HEK293 (cell line): ENCODE data around the gene ZNF565.

Experiments used
- CTCF ChIA-PET: fragments of 350-600 bp; formaldehyde crosslinking; extraction: SDS; loops from one replicate; lab custom pipeline; 2021; ENCODE audit warnings: antibody characterized with exemption; lab: Yijun Ruan, JAX
- POLR2A ChIA-PET: fragments of 300-600 bp; formaldehyde crosslinking; extraction: SDS; loops from one replicate; lab custom pipeline; 2020; ENCODE audit warnings: antibody characterized with exemption, inconsistent platforms; lab: Yijun Ruan, JAX
- H3K27ac ChIP-seq: fragments of 200-500 bp; sonication (Bioruptor generic); 2 replicates; pipeline ENCODE4 v1.5.1; 2014; ENCODE audit warnings: low read depth, low read length, control low read depth, inconsistent platforms; ENCODE audit errors: extremely low read depth
- H3K36me3 ChIP-seq, 2 experiments: fragments of 200-500 bp in 1 of 2; sonication (Bioruptor generic) in 1 of 2; 1 replicate in 1 of 2; 2 replicates in 1 of 2; pipeline ENCODE4 v1.5.1; 2014 to 2017; ENCODE audit warnings: inconsistent platforms in 2 of 2, low read length in 2 of 2; ENCODE audit not compliant: control insufficient read depth in 2 of 2, insufficient read depth in 1 of 2
- H3K4me1 ChIP-seq: fragments of 200-500 bp; sonication (Bioruptor generic); 2 replicates; pipeline ENCODE4 v1.5.1; 2014; ENCODE audit warnings: mild to moderate bottlenecking, low read length, inconsistent platforms; ENCODE audit not compliant: control insufficient read depth, insufficient read depth
- H3K4me3 ChIP-seq: 2 replicates; pipeline ENCODE4 v1.5.1; 2011; ENCODE audit warnings: low read depth, mild to moderate bottlenecking, control low read depth, low read length, moderate library complexity
- H3K9me3 ChIP-seq: fragments of 200-500 bp; sonication (Bioruptor generic); 2 replicates; pipeline ENCODE4 v1.5.1; 2014; ENCODE audit warnings: low read depth, low read length, inconsistent platforms; ENCODE audit not compliant: control insufficient read depth, insufficient read depth
- BCL11B ChIP-seq: fragments of 450-650 bp; formaldehyde crosslinking; IDR thresholded peaks from 2 replicates; pipeline ENCODE4 v1.5.1; 2016; ENCODE audit warnings: low read depth, missing biosample characterization, missing genetic modification characterization
- EGR2 ChIP-seq: fragments of 450-650 bp; formaldehyde crosslinking; IDR thresholded peaks from 2 replicates; pipeline ENCODE4 v1.5.1; 2016; ENCODE audit warnings: low read depth, missing biosample characterization, missing genetic modification characterization
- HOXC10 ChIP-seq: sonication (generic); formaldehyde crosslinking; IDR thresholded peaks from 2 replicates; pipeline ENCODE4 v1.8.1; 2023; ENCODE audit warnings: mild to moderate bottlenecking, missing genetic modification reagents
- KLF10 ChIP-seq: fragments of 450-650 bp; IDR thresholded peaks from 2 replicates; pipeline ENCODE4 v1.5.1; 2018; ENCODE audit warnings: missing biosample characterization, mild to moderate bottlenecking, missing genetic modification characterization
- MEIS1 ChIP-seq: sonication (generic); formaldehyde crosslinking; IDR thresholded peaks from 2 replicates; pipeline ENCODE4 v1.8.1; 2022; ENCODE audit warnings: missing genetic modification reagents, mild to moderate bottlenecking, borderline replicate concordance
- OSR2 ChIP-seq: fragments of 450-650 bp; formaldehyde crosslinking; IDR thresholded peaks from 2 replicates; pipeline ENCODE4 v1.5.1; 2016; ENCODE audit warnings: missing biosample characterization, missing genetic modification characterization
- SCRT1 ChIP-seq: fragments of 450-650 bp; formaldehyde crosslinking; IDR thresholded peaks from 2 replicates; pipeline ENCODE4 v1.5.1; 2016; ENCODE audit warnings: missing biosample characterization, missing genetic modification characterization, borderline replicate concordance
- SP3 ChIP-seq: fragments of 450-650 bp; formaldehyde crosslinking; IDR thresholded peaks from 2 replicates; pipeline ENCODE4 v1.5.1; 2016; ENCODE audit warnings: missing biosample characterization, missing genetic modification characterization
- SP7 ChIP-seq: fragments of 450-650 bp; formaldehyde crosslinking; IDR thresholded peaks from 2 replicates; pipeline ENCODE4 v1.5.1; 2016; ENCODE audit warnings: missing biosample characterization, missing genetic modification characterization
- TRIM28 ChIP-seq: IDR thresholded peaks from 2 replicates; pipeline ENCODE4 v1.6.1; 2011; ENCODE audit warnings: low read length, control low read depth, borderline replicate concordance
- ZFP3 ChIP-seq: fragments of 450-650 bp; formaldehyde crosslinking; IDR thresholded peaks from 2 replicates; pipeline ENCODE4 v1.5.1; 2016; ENCODE audit warnings: low read depth, missing biosample characterization, missing genetic modification characterization
- ZIC2 ChIP-seq: fragments of 450-650 bp; formaldehyde crosslinking; IDR thresholded peaks from 2 replicates; pipeline ENCODE4 v1.5.1; 2016; ENCODE audit warnings: missing biosample characterization, missing genetic modification characterization
- ZNF121 ChIP-seq: fragments of 450-650 bp; formaldehyde crosslinking; IDR thresholded peaks from 2 replicates; pipeline ENCODE4 v1.5.1; 2016; ENCODE audit warnings: missing biosample characterization, missing genetic modification characterization
- ZNF202 ChIP-seq: fragments of 450-650 bp; formaldehyde crosslinking; IDR thresholded peaks from 2 replicates; pipeline ENCODE4 v1.5.1; 2016; ENCODE audit warnings: missing biosample characterization, missing genetic modification characterization, borderline replicate concordance
- ZNF214 ChIP-seq: fragments of 450-650 bp; formaldehyde crosslinking; IDR thresholded peaks from 2 replicates; pipeline ENCODE4 v1.5.1; 2017; ENCODE audit warnings: missing biosample characterization, mild to moderate bottlenecking, missing genetic modification characterization, borderline replicate concordance
- ZNF335 ChIP-seq: fragments of 450-650 bp; formaldehyde crosslinking; conservative IDR thresholded peaks from 2 replicates; pipeline ENCODE4 v1.5.1; 2016; ENCODE audit warnings: missing biosample characterization, missing genetic modification characterization
- ZNF416 ChIP-seq: fragments of 450-650 bp; formaldehyde crosslinking; IDR thresholded peaks from 2 replicates; pipeline ENCODE4 v1.5.1; 2016; ENCODE audit warnings: missing biosample characterization, missing genetic modification characterization
- ZNF530 ChIP-seq: fragments of 450-650 bp; formaldehyde crosslinking; IDR thresholded peaks from 2 replicates; pipeline ENCODE4 v1.5.1; 2016; ENCODE audit warnings: low read depth, missing biosample characterization, missing genetic modification characterization
- ZNF571 ChIP-seq: fragments of 450-650 bp; formaldehyde crosslinking; IDR thresholded peaks from 2 replicates; pipeline ENCODE4 v1.5.0; 2017; ENCODE audit warnings: missing biosample characterization, missing genetic modification characterization
- ZNF658 ChIP-seq: fragments of 450-650 bp; formaldehyde crosslinking; IDR thresholded peaks from 2 replicates; pipeline ENCODE4; 2016; ENCODE audit warnings: missing biosample characterization, missing genetic modification characterization
- ZNF664 ChIP-seq: fragments of 450-650 bp; formaldehyde crosslinking; IDR thresholded peaks from 2 replicates; pipeline ENCODE4 v1.5.1; 2016; ENCODE audit warnings: missing biosample characterization, missing genetic modification characterization
- ZNF843 ChIP-seq: fragments of 450-650 bp; formaldehyde crosslinking; IDR thresholded peaks from 2 replicates; pipeline ENCODE4 v1.5.1; 2016; ENCODE audit warnings: missing biosample characterization, missing genetic modification characterization
- TF ChIP-seq, protein P1 (sequence below): fragments of 450-650 bp; formaldehyde crosslinking; IDR thresholded peaks from 2 replicates; pipeline ENCODE4 v1.5.1; 2016; ENCODE audit warnings: missing biosample characterization, missing genetic modification characterization
- TF ChIP-seq, protein P2 (sequence below): fragments of 450-650 bp; formaldehyde crosslinking; IDR thresholded peaks from 2 replicates; pipeline ENCODE4 v1.5.1; 2016; ENCODE audit warnings: missing biosample characterization, missing genetic modification characterization
- TF ChIP-seq, protein P3 (sequence below): fragments of 450-650 bp; formaldehyde crosslinking; conservative IDR thresholded peaks from 2 replicates; pipeline ENCODE4 v1.5.1; 2016; ENCODE audit warnings: low read depth, missing biosample characterization, missing genetic modification characterization
- TF ChIP-seq, protein P4 (sequence below): fragments of 450-650 bp; formaldehyde crosslinking; IDR thresholded peaks from 2 replicates; pipeline ENCODE4 v1.5.1; 2017; ENCODE audit warnings: missing biosample characterization, missing genetic modification characterization
- TF ChIP-seq, protein P5 (sequence below): fragments of 450-650 bp; formaldehyde crosslinking; IDR thresholded peaks from 2 replicates; pipeline ENCODE4 v1.5.1; 2016; ENCODE audit warnings: missing biosample characterization, missing genetic modification characterization, low read depth

Gene ZNF565

DNA sequence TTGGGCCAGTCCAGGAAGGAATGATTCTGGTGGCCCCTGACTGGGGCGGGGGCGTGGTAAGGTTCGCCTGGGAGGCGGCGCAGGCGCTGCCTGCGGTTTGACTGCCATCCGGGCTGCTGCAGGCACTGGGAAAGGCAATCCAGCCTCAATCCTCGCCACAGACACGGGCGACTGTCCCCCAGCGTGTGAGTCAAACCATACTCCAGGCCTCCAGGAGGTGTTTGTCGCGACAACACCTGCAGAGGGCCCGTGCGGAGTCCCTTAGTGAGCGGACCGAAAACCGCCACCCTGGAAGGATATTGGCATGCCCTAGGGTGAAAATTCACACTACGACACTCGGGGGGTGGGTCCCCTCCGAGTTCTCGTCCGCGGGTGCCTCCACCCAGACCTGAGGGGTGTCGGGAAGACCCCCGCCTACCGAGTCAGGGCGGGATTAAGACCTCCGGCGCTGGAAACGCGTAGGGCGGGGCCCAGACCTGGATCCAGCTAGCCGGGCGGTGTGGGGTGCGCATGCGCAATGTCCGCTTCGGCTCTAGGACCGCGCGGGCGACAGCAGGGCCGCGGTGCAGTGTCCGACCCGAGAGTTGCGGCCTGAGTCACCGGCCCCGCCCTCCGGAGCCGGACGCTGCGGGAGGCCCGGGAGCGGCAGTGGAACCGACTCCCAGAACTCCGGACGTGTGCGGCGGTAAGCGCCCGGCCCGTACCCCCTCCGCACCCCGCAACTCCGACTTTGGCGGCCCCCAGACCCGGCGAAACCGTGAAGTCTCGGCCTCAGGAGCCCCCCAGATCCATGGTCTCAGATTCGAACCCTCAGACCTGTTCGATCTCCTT lies 74.8 kb downstream of the ZNF565 start, which contains the start of gene CAPNS1 (continued):
- TF ChIP-seq, protein P1, sequence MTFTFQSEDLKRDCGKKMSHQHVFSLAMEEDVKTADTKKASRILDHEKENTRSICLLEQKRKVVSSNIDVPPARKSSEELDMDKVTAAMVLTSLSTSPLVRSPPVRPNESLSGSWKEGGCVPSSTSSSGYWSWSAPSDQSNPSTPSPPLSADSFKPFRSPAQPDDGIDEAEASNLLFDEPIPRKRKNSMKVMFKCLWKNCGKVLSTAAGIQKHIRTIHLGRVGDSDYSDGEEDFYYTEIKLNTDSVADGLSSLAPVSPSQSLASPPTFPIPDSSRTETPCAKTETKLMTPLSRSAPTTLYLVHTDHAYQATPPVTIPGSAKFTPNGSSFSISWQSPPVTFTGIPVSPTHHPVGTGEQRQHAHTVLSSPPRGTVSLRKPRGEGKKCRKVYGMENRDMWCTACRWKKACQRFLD (tag by site-specific recombination): no peak
- TF ChIP-seq ZNF530 (no peak), MEIS1 (no peak), HOXC10 (no peak), SCRT1 (tag by site-specific recombination) (peak; percentile 17; the same call in 1 of the 2 replicates), ZNF571 (tag by site-specific recombination) (no peak), SP3 (tag by site-specific recombination) (peak; percentile 100), ZNF202 (no peak)
- TF ChIP-seq, protein P2, sequence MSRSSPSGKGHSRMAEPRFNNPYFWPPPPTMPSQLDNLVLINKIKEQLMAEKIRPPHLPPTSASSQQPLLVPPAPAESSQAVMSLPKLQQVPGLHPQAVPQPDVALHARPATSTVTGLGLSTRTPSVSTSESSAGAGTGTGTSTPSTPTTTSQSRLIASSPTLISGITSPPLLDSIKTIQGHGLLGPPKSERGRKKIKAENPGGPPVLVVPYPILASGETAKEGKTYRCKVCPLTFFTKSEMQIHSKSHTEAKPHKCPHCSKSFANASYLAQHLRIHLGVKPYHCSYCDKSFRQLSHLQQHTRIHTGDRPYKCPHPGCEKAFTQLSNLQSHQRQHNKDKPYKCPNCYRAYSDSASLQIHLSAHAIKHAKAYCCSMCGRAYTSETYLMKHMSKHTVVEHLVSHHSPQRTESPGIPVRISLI (tag by site-specific recombination): no peak
- TF ChIP-seq, protein P3, sequence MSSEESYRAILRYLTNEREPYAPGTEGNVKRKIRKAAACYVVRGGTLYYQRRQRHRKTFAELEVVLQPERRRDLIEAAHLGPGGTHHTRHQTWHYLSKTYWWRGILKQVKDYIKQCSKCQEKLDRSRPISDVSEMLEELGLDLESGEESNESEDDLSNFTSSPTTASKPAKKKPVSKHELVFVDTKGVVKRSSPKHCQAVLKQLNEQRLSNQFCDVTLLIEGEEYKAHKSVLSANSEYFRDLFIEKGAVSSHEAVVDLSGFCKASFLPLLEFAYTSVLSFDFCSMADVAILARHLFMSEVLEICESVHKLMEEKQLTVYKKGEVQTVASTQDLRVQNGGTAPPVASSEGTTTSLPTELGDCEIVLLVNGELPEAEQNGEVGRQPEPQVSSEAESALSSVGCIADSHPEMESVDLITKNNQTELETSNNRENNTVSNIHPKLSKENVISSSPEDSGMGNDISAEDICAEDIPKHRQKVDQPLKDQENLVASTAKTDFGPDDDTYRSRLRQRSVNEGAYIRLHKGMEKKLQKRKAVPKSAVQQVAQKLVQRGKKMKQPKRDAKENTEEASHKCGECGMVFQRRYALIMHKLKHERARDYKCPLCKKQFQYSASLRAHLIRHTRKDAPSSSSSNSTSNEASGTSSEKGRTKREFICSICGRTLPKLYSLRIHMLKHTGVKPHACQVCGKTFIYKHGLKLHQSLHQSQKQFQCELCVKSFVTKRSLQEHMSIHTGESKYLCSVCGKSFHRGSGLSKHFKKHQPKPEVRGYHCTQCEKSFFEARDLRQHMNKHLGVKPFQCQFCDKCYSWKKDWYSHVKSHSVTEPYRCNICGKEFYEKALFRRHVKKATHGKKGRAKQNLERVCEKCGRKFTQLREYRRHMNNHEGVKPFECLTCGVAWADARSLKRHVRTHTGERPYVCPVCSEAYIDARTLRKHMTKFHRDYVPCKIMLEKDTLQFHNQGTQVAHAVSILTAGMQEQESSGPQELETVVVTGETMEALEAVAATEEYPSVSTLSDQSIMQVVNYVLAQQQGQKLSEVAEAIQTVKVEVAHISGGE: peak; percentile 89
- TF ChIP-seq, protein P4, sequence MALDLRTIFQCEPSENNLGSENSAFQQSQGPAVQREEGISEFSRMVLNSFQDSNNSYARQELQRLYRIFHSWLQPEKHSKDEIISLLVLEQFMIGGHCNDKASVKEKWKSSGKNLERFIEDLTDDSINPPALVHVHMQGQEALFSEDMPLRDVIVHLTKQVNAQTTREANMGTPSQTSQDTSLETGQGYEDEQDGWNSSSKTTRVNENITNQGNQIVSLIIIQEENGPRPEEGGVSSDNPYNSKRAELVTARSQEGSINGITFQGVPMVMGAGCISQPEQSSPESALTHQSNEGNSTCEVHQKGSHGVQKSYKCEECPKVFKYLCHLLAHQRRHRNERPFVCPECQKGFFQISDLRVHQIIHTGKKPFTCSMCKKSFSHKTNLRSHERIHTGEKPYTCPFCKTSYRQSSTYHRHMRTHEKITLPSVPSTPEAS (tag by site-specific recombination): no peak

DNA sequence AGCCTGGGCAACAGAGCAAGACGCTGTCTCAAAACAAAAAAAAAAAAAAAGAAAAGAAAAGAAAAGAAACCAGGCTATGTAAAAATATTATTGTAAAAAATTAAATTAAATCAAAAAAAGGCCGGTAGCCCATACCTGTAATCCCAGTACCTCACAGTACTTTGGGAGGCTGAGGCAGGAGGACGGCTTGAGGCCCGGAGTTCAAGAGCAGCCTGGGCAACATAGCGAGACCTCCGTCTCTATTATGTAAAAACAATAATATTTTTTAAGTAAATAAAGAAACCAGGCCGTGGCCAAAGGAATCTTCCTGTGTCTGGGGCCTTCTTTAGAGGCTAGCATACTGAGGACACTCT lies 75.4 kb downstream of the ZNF565 start:
- Histone ChIP-seq H3K4me1 (peaks cover 14% of the 10 kb centered on the region), H3K4me3 (peak overlapping the region; percentile 80), H3K9me3 (no peaks in the 10 kb centered on the region), H3K36me3 (peaks cover 16% of the 10 kb centered on the region in 2 experiments), H3K27ac (peak overlapping the region; percentile 94)
- CTCF ChIA-PET: interaction anchor here (2.1 to 4.3 kb wide), 2 partner anchors 12 to 30 kb away, joined by 6 to 28 read pairs; no protein-coding TSS in a partner anchor
- POLR2A ChIA-PET: interaction anchor here (0.6 to 5.4 kb wide), 13 partner anchors 10 to 699 kb away, joined by 3 to 87 read pairs (median 5); partner anchors contain the start of genes ALKBH6, COX7A1, POLR2I and TBCB
- TF ChIP-seq SP3 (tag by site-specific recombination) (no peak), ZNF335 (tag by site-specific recombination) (no peak), ZNF121 (tag by site-specific recombination) (peak; percentile 74; the same call in 1 of the 2 replicates), KLF10 (no peak), ZNF658 (tag by site-specific recombination) (no peak), ZIC2 (tag by site-specific recombination) (no peak), EGR2 (tag by site-specific recombination) (no peak), SP7 (tag by site-specific recombination) (no peak), OSR2 (tag by site-specific recombination) (no peak), TRIM28 (no peak), ZFP3 (no peak), ZNF416 (tag by site-specific recombination) (no peak), ZNF843 (tag by site-specific recombination) (no peak), ZNF214 (tag by site-specific recombination) (no peak), ZNF664 (tag by site-specific recombination) (0 out of 2 replicates have a peak, but pooled peaks have one; percentile 18), BCL11B (tag by site-specific recombination) (no peak)
- TF ChIP-seq, protein P2 (tag by site-specific recombination): peak; percentile 88
- TF ChIP-seq, protein P5, sequence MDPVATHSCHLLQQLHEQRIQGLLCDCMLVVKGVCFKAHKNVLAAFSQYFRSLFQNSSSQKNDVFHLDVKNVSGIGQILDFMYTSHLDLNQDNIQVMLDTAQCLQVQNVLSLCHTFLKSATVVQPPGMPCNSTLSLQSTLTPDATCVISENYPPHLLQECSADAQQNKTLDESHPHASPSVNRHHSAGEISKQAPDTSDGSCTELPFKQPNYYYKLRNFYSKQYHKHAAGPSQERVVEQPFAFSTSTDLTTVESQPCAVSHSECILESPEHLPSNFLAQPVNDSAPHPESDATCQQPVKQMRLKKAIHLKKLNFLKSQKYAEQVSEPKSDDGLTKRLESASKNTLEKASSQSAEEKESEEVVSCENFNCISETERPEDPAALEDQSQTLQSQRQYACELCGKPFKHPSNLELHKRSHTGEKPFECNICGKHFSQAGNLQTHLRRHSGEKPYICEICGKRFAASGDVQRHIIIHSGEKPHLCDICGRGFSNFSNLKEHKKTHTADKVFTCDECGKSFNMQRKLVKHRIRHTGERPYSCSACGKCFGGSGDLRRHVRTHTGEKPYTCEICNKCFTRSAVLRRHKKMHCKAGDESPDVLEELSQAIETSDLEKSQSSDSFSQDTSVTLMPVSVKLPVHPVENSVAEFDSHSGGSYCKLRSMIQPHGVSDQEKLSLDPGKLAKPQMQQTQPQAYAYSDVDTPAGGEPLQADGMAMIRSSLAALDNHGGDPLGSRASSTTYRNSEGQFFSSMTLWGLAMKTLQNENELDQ: no peak
